Hematopoietic multipotent progenitor cell treated with erythropoietin and hydrocortisone succinate and interleukin-3 and kit ligand, for 15 days (in vitro differentiated cells): ENCODE data around the gene EPHB2.
"Not testable (repeated sequence)": the region's sequence is repeated elsewhere in the genome, so short reads cannot be mapped to it uniquely, and the experiment has no call there.

Experiments used
- DNase-seq: peaks from one replicate; pipeline ENCODE4 v3.0.0-alpha.2; 2015; ENCODE audit warnings: low spot score

EPHB2 gene

DNA sequence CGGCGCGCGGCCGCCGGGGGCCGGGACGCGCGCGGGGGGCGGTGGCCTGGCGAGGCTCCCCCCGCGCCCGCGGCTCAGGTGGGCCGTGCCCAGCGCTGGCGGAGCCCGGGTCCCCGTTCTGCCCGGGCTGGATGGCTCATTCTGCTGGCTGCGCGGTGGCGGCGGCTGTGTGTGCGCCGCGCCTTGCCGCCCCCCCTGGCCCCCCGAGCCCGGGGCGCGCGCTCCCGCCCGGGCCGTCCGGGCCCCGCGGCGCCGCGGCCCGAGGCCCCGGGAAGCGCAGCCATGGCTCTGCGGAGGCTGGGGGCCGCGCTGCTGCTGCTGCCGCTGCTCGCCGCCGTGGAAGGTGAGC is at the start of gene EPHB2:
EPHB2 (plus strand) TSS at position 139 of the 349 bp plus-strand sequence; CDS start at position 283, 144 bp downstream.
- no peak for DNase-seq

DNA sequence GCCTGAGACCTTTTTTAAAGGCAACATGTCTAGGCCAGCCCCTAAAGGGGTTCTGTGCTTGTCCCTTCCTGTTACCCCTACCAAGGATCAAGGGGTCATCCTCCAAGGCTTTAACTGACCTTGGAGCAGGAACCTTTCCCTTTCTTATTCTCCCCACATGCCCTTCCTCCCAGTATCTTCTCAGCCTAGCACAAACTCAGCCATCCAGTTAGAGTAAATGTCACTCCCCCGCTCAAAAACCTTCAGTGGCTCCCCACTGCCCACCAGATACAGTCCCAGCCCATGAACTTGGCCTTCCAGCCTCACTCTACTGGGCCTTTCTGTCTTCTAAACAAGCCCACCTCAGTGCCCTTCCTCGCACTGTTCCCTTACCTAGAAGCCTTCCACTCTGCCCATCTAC is 48.8 kb upstream of the EPHB2 start:
- DNase-seq = no peak

DNA sequence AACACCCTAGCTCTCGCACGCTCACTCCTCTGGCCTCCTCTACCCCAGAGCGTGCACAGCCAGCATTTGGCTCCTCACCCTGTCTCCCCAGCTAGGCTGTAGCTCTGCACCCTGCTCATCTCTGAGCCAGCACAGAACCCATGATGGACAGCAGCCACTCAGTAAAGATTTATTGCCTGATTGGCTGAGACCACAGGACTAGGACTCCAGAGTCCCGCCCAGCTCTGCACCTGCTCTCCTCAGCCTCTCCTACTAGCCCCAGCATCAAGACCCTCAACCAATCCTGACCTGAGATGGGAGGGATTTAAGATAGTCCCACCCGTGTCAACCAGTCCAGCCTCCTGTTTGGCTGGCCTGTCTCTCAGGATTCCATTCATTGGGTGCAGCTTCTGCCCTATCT is 48.3 kb upstream of the EPHB2 start:
- DNase-seq = no peak

DNA sequence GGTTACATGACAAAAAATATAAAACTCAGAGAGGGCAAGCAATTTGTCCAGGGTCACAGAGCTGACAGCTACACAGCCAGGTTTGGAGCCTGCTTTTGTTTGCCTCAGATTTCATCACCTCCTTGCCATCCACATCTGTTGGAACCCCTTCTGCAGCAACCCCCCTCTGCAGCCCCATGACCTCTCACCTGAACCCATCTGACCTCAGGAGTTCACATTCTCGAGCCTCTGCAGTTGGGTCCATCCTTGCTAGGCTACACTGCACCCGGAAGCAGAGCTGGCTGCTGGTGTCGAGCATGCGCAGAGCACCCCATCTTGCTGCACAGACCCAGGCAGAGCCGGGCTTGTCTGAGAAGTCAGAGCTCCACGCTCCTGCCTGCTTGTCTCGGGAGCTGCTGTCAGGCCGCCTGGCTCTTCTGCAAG is 47.6 kb upstream of the EPHB2 start:
- no peak for DNase-seq

- DNase-seq = no peak
These were observed 44.9 kb upstream of the EPHB2 start for GRCh38 chr1:22665752-22666151.

- no peak for DNase-seq
These were observed 44.2 kb upstream of the EPHB2 start for GRCh38 chr1:22666412-22666811.

DNA sequence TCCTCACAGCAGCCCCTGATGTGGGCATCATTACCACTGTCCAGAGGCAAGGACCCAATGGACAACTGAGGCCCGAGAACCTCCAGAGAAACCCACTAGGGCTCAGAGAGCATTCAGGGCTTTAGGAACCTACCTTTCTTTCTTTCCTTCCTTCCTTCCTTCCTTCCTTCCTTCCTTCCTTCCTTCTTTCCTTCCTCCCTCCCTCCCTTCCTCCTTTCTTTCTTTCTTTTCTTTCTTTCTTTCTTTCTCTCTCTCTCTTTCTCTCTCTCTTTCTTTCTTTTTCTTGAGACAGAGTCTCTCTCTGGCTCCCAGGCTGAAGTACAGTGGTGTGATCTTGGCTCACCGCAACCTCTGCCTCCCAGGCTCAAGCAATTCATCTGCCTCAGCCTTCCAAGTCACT is 41.8 kb upstream of the EPHB2 start:
- not testable (repeated sequence) for DNase-seq

DNA sequence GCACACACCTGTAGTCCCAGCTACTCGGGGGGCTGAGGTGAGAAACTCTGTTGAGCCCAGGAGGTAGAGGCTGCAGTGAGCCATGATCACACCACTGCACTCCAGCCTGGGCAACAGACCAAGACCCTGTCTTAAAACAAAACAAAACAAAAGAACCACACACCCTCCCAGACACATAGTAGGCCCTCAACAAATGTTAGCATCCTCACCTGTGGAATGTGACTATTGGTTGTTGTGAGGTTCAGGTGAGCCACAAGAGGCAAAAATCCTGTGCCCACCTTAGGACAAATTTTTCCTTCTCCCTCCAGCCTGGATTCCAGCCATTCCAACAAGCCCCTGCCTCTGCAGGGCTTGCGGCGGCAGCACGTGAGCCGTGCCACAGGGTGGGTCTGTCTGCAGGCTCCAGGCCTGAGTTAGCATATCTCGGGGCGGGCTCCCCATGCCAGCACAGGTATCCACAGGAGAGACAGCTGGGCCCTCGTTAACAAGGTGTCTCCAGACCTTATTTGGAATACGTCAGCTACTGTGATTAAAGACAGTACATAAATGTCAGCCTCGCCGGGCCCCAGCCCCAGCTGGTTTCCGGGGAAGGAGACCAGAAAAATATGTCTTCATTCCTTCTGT is 40.2 kb upstream of the EPHB2 start:
- DNase-seq = no peak

- DNase-seq = no peak
These were observed 38.6 kb upstream of the EPHB2 start for GRCh38 chr1:22671999-22672398.

DNA sequence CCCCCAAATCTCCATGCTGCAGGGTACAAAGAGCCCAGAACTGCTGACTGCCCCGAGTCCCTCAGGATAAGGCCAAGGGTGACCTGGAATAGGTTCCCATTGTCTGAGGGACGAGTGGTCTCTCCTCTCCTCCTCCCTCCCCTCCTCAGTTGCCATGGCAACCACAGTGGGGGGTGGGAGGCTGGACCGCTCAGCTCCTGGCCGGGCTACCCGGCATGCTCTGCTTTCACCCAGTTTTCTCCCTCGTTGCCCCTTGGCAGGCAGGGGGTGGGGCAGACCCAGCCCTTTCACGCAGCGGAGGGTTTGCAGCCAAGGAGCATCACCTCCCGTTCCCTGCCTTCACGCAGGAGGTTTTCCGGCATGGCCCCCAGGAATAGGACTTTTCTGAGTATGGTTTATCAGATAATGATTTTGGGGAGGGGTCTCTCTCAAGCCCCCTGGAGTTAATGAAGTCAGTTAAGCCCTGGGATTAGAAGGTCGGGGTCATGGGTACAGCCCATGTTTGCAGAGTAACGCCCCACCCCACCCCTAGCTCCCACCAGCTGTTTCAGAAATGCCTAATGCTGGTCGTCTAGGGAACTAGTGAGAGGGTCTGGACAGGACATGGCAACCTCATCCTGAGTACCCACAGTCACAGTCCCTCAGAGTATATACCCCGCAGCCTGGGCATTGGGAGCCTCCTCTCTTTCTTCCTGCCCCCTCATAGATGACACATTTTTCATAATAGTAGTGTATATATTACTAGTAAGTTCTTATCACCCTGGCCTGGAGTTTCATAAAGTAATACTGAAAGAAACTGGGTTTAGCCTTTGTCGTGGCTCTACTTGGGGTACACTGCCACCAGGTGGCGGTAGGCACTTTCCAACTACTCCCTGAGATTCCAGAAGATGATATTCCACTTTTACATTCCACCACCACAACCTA is 36.9 kb upstream of the EPHB2 start:
- peak; percentile 16 for DNase-seq

GRCh38 chr1:22674410-22674749 is 36.3 kb upstream of the EPHB2 start:
- no peak for DNase-seq

GRCh38 chr1:22676151-22676550 is 34.5 kb upstream of the EPHB2 start:
- DNase-seq = not testable (repeated sequence)

DNA sequence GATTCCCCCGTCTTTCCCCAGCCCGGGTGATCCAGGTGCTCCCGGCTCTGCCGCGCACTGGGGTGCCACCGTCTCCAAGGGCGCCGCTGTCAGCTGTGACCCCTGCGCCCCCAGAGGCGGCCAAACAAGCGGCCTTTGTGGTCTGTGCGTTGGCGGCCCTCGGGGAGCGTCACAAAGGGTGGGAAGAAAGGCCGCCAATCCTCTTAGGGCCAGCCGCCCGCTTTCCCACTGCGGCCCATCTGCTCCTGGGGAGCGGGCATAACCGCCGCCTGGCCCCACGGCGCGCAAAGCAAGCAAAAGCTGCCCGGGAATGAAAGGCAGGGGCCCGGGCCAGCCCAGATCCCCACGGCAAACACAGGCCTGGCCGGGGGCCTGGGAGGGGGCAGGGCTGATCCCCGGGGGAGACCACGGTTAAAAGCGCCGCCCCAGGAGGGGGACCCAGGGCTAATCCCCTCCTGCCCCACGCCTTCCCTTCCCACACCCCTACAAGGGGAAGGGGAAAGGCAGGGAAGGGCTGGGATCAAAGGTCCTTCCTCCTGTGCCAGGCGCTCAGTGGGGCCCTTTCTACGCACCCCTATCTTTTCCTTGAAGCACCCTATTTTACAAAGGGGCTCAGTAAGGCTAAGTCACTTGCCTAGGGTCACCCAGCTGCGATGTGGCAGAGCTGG is 33.6 kb upstream of the EPHB2 start:
- no peak for DNase-seq

DNA sequence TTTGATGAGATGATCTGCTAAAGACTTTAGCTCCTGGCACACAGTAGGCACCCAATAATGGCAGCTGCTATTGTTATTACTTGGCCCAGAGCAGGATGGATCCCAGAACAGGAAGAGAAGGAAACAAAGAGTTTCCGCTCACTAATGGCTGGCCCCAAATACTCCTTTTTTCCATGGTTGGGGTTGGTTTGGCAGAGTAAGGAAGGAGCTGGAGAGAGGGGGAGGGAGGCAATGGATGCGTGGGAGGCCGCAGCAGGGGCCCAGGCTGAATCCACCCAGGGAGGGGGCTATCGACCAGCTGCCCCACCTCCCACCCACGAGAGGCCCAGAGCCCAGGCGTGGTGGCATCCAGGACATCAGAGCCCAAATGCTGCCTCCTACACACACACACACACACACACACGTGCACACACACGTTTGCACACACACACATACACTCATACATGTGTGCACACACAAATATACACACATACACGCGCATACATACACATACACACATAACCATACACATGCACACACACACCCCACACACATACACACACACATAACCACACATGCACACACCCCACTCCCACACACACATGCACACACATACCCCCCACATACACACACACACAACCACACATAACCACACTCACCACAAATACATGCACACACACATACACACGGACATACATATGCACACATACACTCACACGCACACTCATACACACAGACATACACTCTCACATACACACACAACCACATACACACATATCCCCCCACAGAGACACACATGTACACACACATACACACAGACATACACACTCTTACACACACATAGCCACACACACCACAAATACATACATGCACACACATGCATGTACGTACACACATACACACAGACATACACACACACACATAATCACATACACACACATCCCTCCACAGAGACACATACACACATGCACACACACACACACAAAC is 32.4 kb upstream of the EPHB2 start:
- no peak for DNase-seq

- no peak for DNase-seq
These were observed 29.9 kb upstream of the EPHB2 start for GRCh38 chr1:22680726-22681125.

DNA sequence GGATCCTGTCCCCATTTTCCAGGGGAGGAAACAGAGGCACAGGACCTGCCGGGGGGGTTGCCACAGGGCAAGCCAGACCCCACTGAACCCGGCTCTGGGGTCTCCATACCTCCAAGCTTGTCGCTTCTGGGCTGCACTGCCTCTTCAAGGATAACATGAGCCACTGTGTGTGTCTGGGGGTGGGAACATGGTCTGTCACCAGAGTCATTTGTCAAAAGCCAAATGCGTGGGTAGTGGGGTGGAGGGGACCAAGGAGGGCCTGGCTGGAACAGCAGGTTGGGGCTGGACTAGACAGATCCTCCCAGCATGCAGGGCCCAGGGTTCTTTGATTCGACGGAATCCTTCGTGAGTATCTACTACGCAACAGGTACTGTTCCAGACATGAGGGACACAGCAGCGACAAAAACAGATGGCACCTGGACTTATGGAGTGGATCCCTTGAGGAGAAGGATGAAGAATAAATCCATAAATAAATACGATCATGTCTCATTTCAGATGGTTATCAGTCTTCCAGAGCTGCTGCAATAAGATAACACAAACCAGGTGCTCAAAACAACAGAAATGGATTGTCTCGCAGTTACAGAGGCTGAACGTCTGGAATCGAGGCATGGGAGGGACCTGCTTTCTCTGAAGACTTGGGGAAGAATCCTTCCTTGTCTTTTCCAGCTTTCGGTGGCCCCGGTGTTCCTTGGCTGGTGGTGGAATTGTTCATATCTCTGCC is 28.9 kb upstream of the EPHB2 start:
- no peak for DNase-seq

- DNase-seq = no peak
These were observed 27.1 kb upstream of the EPHB2 start for GRCh38 chr1:22683547-22683946.

- DNase-seq = no peak
These were observed 25.0 kb upstream of the EPHB2 start for GRCh38 chr1:22685591-22686059.

DNA sequence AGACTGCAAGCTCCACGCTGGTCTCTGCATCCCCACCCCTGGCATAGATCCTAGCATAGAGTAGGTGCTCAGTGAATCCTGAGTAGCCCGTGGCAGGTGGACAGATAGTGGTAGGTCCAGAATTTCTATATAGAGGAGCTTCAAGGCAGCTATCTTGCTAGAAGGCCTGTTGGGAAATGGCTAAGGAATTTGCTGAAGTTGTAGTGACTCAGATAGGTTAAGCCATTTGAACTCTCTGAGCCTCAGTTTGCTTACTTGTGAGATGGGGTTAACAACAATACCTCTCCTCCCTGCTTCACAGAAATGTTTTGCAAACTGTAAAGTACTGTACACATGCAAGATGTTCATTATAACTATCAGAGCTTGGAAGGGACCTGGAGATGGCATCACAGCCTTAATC is 23.4 kb upstream of the EPHB2 start:
- no peak for DNase-seq

GRCh38 chr1:22688466-22688865 is 22.2 kb upstream of the EPHB2 start:
- DNase-seq = no peak

- DNase-seq = no peak
These were observed 21.1 kb upstream of the EPHB2 start for GRCh38 chr1:22689505-22689904.
